Measurements from ENCODE around the gene PORCN. TPM values are rescaled to one million over a fixed set of nuclear protein-coding genes. Genes with fewer than 3 reads are reported as not detected.
A peak's percentile ranks its signal among the peaks of the same experiment; 100 is the strongest.

The PORCN gene
- total and polyA plus RNA-seq, 2 donors (not counting 3 experiments of a cell fraction or from before 2014, with no cell fraction given): 7.6 to 21.0 TPM

- FAIRE-seq (no peak), DNase-seq (ENCODE audit: low read depth, low spot score) (no peak)
- Histone ChIP-seq H3K9me1 (replicated peaks; ENCODE audit: control insufficient read depth, extremely low read depth, insufficient read depth, low read length) (no peaks in the 10 kb centered on the region), H3K9me3 (replicated peaks; ENCODE audit: control insufficient read depth, insufficient read depth, low read length) (no peaks in the 10 kb centered on the region), H3K4me2 (ENCODE audit: insufficient read depth, low read length) (no peak overlapping the region), H3K27me3 (ENCODE audit: control insufficient read depth in 2 of 2, insufficient read depth in 2 of 2, low read length in 2 of 2) (no peaks in the 10 kb centered on the region), H3K27ac (ENCODE audit: insufficient read depth, low read depth, low read length) (no peak overlapping the region), H3K9ac (replicated peaks; ENCODE audit: extremely low read depth, insufficient read depth, low read length) (no peak overlapping the region), H3K36me3 (ENCODE audit: control insufficient read depth in 2 of 2, extremely low read depth in 1 of 2, insufficient read depth in 2 of 2, low read length in 2 of 2) (no peaks in the 10 kb centered on the region), H3K4me3 (replicated peaks in 1 of 3; ENCODE audit: insufficient read depth in 1 of 3, low read depth in 1 of 3, low read length in 3 of 3) (no peak overlapping the region), H2AFZ (ENCODE audit: low read depth, low read length) (no peak overlapping the region), H3K79me2 (ENCODE audit: control insufficient read depth, insufficient read depth, low read length) (no peaks in the 10 kb centered on the region), H3K4me1 (ENCODE audit: control insufficient read depth, extremely low read depth, insufficient read depth, low read length) (peaks cover 7% of the 10 kb centered on the region), H4K20me1 (replicated peaks; ENCODE audit: control insufficient read depth, extremely low read depth, insufficient read depth, low read length) (no peaks in the 10 kb centered on the region)
- BruUV-seq (replicated peaks): no TSS peak
- dilution Hi-C loops (cut with MboI; ENCODE audit: extremely low pct_ligation_motif_present, low sequenced_read_pairs): no loop called here
- ChIA-PET POLR2A (no interaction called here), CTCF (no interaction called here)
- no peak for TF ChIP-seq JUN (IDR thresholded peaks at IDR 0.05; ENCODE audit: borderline replicate concordance, insufficient read depth, insufficient read length, low read depth)
- intact Hi-C loops (cut with micrococcal nuclease): no loop called here
These were observed 18.1 kb upstream of the PORCN start for GRCh38 chrX:48490661-48491060.

GRCh38 chrX:48491809-48492208, 17.0 kb upstream of the PORCN start:
- TF ChIP-seq, protein P1, sequence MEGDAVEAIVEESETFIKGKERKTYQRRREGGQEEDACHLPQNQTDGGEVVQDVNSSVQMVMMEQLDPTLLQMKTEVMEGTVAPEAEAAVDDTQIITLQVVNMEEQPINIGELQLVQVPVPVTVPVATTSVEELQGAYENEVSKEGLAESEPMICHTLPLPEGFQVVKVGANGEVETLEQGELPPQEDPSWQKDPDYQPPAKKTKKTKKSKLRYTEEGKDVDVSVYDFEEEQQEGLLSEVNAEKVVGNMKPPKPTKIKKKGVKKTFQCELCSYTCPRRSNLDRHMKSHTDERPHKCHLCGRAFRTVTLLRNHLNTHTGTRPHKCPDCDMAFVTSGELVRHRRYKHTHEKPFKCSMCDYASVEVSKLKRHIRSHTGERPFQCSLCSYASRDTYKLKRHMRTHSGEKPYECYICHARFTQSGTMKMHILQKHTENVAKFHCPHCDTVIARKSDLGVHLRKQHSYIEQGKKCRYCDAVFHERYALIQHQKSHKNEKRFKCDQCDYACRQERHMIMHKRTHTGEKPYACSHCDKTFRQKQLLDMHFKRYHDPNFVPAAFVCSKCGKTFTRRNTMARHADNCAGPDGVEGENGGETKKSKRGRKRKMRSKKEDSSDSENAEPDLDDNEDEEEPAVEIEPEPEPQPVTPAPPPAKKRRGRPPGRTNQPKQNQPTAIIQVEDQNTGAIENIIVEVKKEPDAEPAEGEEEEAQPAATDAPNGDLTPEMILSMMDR (IDR thresholded peaks at IDR 0.05; ENCODE audit: extremely low read depth in 1 of 2, insufficient read depth in 1 of 2, low read depth in 1 of 2, low read length in 2 of 2): no peak
- TF ChIP-seq, protein P2, sequence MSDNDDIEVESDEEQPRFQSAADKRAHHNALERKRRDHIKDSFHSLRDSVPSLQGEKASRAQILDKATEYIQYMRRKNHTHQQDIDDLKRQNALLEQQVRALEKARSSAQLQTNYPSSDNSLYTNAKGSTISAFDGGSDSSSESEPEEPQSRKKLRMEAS (IDR thresholded peaks at IDR 0.05; ENCODE audit: insufficient read depth, insufficient read length): no peak
- TF ChIP-seq FOS (IDR thresholded peaks at IDR 0.05; ENCODE audit: borderline replicate concordance, insufficient read depth, low read length): no peak
- no peak for TF ChIP-seq MYC (IDR thresholded peaks at IDR 0.05; ENCODE audit: low read depth, low read length)
- no peak for TF ChIP-seq POLR2A (IDR thresholded peaks at IDR 0.05; ENCODE audit: low read depth, low read length)
- TF ChIP-seq JUN (IDR thresholded peaks at IDR 0.05; ENCODE audit: borderline replicate concordance, insufficient read depth, insufficient read length, low read depth): no peak
- Histone ChIP-seq H3K9me3 (replicated peaks; ENCODE audit: control insufficient read depth, insufficient read depth, low read length) (no peaks in the 10 kb centered on the region), H3K79me2 (ENCODE audit: control insufficient read depth, insufficient read depth, low read length) (no peaks in the 10 kb centered on the region), H3K4me3 (replicated peaks in 1 of 3; ENCODE audit: insufficient read depth in 1 of 3, low read depth in 1 of 3, low read length in 3 of 3) (no peak overlapping the region), H3K9me1 (replicated peaks; ENCODE audit: control insufficient read depth, extremely low read depth, insufficient read depth, low read length) (no peaks in the 10 kb centered on the region), H3K4me1 (ENCODE audit: control insufficient read depth, extremely low read depth, insufficient read depth, low read length) (peaks cover 7% of the 10 kb centered on the region), H3K27ac (ENCODE audit: insufficient read depth, low read depth, low read length) (no peak overlapping the region), H2AFZ (ENCODE audit: low read depth, low read length) (no peak overlapping the region), H4K20me1 (replicated peaks; ENCODE audit: control insufficient read depth, extremely low read depth, insufficient read depth, low read length) (no peaks in the 10 kb centered on the region), H3K9ac (replicated peaks; ENCODE audit: extremely low read depth, insufficient read depth, low read length) (no peak overlapping the region), H3K4me2 (ENCODE audit: insufficient read depth, low read length) (no peak overlapping the region), H3K36me3 (ENCODE audit: control insufficient read depth in 2 of 2, extremely low read depth in 1 of 2, insufficient read depth in 2 of 2, low read length in 2 of 2) (no peaks in the 10 kb centered on the region), H3K27me3 (ENCODE audit: control insufficient read depth in 2 of 2, insufficient read depth in 2 of 2, low read length in 2 of 2) (no peaks in the 10 kb centered on the region)
- dilution Hi-C loops (cut with MboI; ENCODE audit: extremely low pct_ligation_motif_present, low sequenced_read_pairs) (no loop called here), intact Hi-C loops (cut with micrococcal nuclease) (no loop called here)
- ChIA-PET POLR2A (no interaction called here), CTCF (interaction anchor here (3.0 kb wide), 1 partner anchor 408 kb away, joined by 40 read pairs; no protein-coding TSS in a partner anchor)
- BruUV-seq (replicated peaks): no TSS peak
- DNase-seq (ENCODE audit: low read depth, low spot score) (no peak), FAIRE-seq (peak; percentile 15)
